ENCODE measurements around the gene IGSF23.

GRCh38 chr19:44683434-44684210 lies 70.3 kb downstream of the IGSF23 start:
- TF ChIP-seq CTCF (IDR thresholded peaks at IDR 0.05) = no peak
- no peak for TF ChIP-seq POLR2A (IDR thresholded peaks at IDR 0.05)
